ENCODE measurements around the gene COL9A1. TPM values are rescaled to one million over a fixed set of nuclear protein-coding genes. Genes with fewer than 3 reads are reported as not detected.
"Not testable (repeated sequence)": the region's sequence is repeated elsewhere in the genome, so short reads cannot be mapped to it uniquely, and the experiment has no call there.

COL9A1 gene
- 5.5 and 8.1 TPM in 2 replicates for total RNA-seq
- long read RNA-seq, transcript COL9A1-201 (32 exons, 3,051 nt), result major isoform, 6 of 7 reads
- long read RNA-seq, partial matches to known transcripts, result 0 of 7 reads
- long read RNA-seq, other reads (novel, unspliced or antisense), result 1 of 7 reads

DNA sequence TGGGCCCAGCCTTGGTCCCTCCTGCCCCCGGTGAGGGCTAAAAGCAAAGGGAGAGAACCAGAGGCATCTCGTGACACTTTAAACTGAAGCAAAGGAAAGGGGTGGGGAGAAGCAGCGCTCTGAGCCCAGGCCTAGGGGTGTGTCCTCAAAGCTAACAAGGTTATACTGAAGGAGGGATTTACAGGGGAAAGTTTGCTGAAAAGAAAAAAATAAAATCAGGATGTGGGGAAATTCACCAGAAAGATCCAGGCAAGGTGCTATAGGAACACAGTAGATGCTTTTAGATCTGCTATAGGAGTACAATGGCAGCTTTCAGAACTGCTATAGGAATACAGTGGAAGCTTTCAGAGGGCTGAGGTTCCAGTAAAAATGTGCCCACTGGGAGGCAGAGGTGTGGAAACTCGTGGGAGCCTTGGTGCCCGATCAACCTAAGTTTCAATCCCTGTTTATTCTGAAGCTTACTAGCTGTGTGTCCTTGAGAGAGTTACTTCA, at the start of gene COL9A1:
Gene COL9A1, minus strand, starts transcription at position 51 of the 492 bp plus-strand sequence. CDS start 160 bp downstream, outside the sequence.
- DNase-seq (ENCODE audit: low spot score, unreplicated experiment), result no peak
- Mint-ChIP-seq H3K4me3 (ENCODE audit: low read depth) (no peak within 1 kb of the TSS), H3K27ac (no peak within 1 kb of the TSS), H3K4me1 (ENCODE audit: low read depth) (no peaks in the 10 kb centered on the region), H3K36me3 (ENCODE audit: insufficient read depth) (no peaks in the 10 kb centered on the region), H3K9me3 (ENCODE audit: low read depth) (no peaks in the 10 kb centered on the region), H3K27me3 (peaks cover 29% of the 10 kb centered on the region)
- TF ChIP-seq, protein P1, sequence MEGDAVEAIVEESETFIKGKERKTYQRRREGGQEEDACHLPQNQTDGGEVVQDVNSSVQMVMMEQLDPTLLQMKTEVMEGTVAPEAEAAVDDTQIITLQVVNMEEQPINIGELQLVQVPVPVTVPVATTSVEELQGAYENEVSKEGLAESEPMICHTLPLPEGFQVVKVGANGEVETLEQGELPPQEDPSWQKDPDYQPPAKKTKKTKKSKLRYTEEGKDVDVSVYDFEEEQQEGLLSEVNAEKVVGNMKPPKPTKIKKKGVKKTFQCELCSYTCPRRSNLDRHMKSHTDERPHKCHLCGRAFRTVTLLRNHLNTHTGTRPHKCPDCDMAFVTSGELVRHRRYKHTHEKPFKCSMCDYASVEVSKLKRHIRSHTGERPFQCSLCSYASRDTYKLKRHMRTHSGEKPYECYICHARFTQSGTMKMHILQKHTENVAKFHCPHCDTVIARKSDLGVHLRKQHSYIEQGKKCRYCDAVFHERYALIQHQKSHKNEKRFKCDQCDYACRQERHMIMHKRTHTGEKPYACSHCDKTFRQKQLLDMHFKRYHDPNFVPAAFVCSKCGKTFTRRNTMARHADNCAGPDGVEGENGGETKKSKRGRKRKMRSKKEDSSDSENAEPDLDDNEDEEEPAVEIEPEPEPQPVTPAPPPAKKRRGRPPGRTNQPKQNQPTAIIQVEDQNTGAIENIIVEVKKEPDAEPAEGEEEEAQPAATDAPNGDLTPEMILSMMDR (IDR thresholded peaks at IDR 0.05; ENCODE audit: unreplicated experiment), result no peak

DNA sequence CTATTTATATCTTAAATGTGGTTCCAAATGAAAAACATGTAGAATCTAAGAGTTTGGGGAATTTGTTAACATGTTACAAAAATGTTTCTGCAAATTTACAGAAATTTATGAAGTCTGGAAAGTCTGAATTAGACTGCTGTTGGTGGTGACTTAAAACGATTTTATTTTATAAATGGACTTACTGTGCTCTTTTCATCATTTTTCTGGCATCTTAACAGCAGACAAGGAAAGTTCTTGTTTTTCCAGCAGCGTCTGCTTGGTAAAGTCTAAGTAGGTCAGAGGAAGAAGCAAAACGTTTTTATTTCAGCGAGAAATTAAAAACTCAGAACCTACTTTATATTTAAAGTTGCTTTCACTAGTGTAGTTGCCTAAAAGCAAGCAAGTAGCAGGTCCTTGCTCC, 48.6 kb upstream of the COL9A1 start:
- H3K9me3 Mint-ChIP-seq (ENCODE audit: low read depth), result no peaks in the 10 kb centered on the region
- no peak overlapping the region for H3K27ac Mint-ChIP-seq
- DNase-seq (ENCODE audit: low spot score, unreplicated experiment), result no peak
- H3K4me1 Mint-ChIP-seq (ENCODE audit: low read depth), result no peaks in the 10 kb centered on the region
- H3K27me3 Mint-ChIP-seq, result no peaks in the 10 kb centered on the region
- TF ChIP-seq, protein P1 (IDR thresholded peaks at IDR 0.05; ENCODE audit: unreplicated experiment), result no peak
- no peak overlapping the region for H3K4me3 Mint-ChIP-seq (ENCODE audit: low read depth)
- H3K36me3 Mint-ChIP-seq (ENCODE audit: insufficient read depth), result no peaks in the 10 kb centered on the region

DNA sequence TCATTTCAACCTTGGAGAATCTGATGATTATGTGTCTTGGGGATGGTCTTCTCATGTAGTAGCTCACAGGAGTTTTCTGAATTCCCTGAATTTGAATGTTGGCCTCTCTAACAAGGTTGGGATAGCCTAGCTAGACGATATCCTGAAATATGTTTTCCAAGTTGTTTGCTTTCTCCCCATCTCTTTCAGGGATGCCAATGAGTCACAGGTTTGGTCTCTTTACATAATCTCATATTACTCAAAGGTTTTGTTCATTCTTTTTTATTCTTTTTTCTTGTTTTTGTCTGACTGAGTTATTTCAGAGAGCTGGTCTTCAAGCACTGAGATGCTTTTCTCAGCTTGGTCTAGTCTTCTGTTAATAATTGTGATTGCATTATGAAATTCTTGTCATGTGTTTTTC, 42.7 kb upstream of the COL9A1 start:
- H3K9me3 Mint-ChIP-seq (ENCODE audit: low read depth), result no peaks in the 10 kb centered on the region
- DNase-seq (ENCODE audit: low spot score, unreplicated experiment), result no peak
- H3K36me3 Mint-ChIP-seq (ENCODE audit: insufficient read depth), result no peaks in the 10 kb centered on the region
- no peaks in the 10 kb centered on the region for H3K4me1 Mint-ChIP-seq (ENCODE audit: low read depth)
- H3K4me3 Mint-ChIP-seq (ENCODE audit: low read depth), result no peak overlapping the region
- no peak overlapping the region for H3K27ac Mint-ChIP-seq
- no peaks in the 10 kb centered on the region for H3K27me3 Mint-ChIP-seq
- TF ChIP-seq, protein P1 (IDR thresholded peaks at IDR 0.05; ENCODE audit: unreplicated experiment), result no peak

DNA sequence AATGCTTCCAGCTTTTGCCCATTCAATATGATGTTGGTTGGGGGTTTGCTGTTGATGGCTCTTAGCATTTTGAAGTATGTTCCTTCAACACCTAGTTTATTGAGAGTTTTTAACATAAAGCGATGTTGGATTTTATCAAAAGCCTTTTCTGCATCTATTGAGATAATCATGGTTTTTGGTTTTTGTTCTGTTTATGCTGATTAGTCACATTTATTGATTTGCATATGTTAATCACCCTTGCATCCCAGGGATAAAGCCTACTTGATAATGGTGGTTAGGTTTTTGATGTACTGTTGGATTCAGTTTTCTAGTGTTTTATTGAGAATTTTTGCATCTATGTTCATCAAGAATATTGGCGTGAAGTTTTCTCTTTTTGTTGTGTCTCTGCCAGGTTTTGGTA, 40.4 kb upstream of the COL9A1 start:
- Mint-ChIP-seq H3K4me1 (ENCODE audit: low read depth) (no peaks in the 10 kb centered on the region), H3K4me3 (ENCODE audit: low read depth) (no peak overlapping the region), H3K27ac (no peak overlapping the region), H3K27me3 (no peaks in the 10 kb centered on the region), H3K9me3 (ENCODE audit: low read depth) (peaks cover 6% of the 10 kb centered on the region), H3K36me3 (ENCODE audit: insufficient read depth) (no peaks in the 10 kb centered on the region)
- DNase-seq (ENCODE audit: low spot score, unreplicated experiment), result no peak
- TF ChIP-seq, protein P1 (IDR thresholded peaks at IDR 0.05; ENCODE audit: unreplicated experiment), result no peak

DNA sequence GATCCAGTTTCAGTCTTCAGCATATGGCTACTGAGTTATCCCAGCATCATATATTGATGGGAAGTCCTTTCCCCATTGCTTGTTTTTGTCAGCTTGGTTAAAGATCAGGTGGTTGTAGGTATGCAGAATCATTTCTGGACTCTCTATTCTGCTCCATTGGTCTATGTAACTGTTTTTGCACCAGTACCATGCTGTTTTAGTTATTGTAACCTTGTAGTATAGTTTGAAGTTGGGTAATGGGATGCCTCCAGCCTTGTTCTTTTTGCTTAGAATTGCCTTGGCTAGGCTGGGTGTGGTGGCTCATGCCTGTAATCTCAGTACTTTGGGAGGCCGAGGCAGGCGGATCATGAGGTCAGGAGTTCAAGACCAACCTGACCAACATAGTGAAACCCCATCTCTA, 36.9 kb upstream of the COL9A1 start:
- not testable (repeated sequence) for H3K27ac Mint-ChIP-seq; H3K36me3 Mint-ChIP-seq (ENCODE audit: insufficient read depth); H3K27me3 Mint-ChIP-seq; H3K9me3 Mint-ChIP-seq (ENCODE audit: low read depth); DNase-seq (ENCODE audit: low spot score, unreplicated experiment); H3K4me1 Mint-ChIP-seq (ENCODE audit: low read depth); H3K4me3 Mint-ChIP-seq (ENCODE audit: low read depth)

DNA sequence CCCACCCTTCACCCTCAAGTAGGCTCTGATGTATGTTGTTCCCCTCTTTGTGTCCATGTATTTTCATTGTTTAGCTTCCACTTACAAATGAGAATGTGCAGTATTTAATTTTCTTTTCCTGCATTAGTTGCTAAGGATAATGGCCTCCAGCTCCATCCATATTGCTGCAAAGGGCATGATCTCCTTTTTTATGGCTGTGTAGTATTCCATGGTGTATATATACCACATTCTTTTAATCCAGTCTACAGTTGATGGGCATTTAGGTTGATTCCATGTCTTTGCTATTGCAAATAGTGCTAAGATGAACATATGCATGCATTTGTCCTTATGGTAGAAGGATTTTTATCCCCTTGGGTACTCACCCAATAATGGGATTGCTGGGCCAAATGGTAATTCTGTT, 35.9 kb upstream of the COL9A1 start:
- Mint-ChIP-seq H3K27ac (no peak overlapping the region), H3K27me3 (peaks cover 3% of the 10 kb centered on the region), H3K36me3 (ENCODE audit: insufficient read depth) (no peaks in the 10 kb centered on the region), H3K4me3 (ENCODE audit: low read depth) (no peak overlapping the region), H3K4me1 (ENCODE audit: low read depth) (no peaks in the 10 kb centered on the region), H3K9me3 (ENCODE audit: low read depth) (peaks cover 10% of the 10 kb centered on the region)
- TF ChIP-seq, protein P1 (IDR thresholded peaks at IDR 0.05; ENCODE audit: unreplicated experiment), result no peak
- DNase-seq (ENCODE audit: low spot score, unreplicated experiment), result no peak

Measured in progenitor cell of endocrine pancreas (in vitro differentiated cells).